HCT116 (cell line): ENCODE results near the gene KMT2D. TPM values are rescaled to one million over a fixed set of nuclear protein-coding genes. Genes with fewer than 3 reads are reported as not detected.

Experiments used
- ATAC-seq: fragments of 200-7000 bp; cut with Tn5 transposase; 2 replicates; pipeline ENCODE4 v1.9.1; 2020; ENCODE audit warnings: mild to moderate bottlenecking, moderate library complexity
- BruUV-seq: library from RNA; stranded (reverse); fragments of 400-500 nt; replicated peaks from 2 replicates; lab custom pipeline; 2021; lab: Mats Ljungman, UMichigan
- CTCF ChIA-PET: fragments of 300-600 bp; sonication (Branson Sonifier 250); formaldehyde crosslinking; loops from one replicate; lab custom pipeline; 2021; ENCODE audit warnings: antibody characterized with exemption; lab: Charles Lee
- POLR2A ChIA-PET: fragments of 300-600, 350-600 bp; sonication (Branson Sonifier 250); formaldehyde crosslinking; loops from one replicate; lab custom pipeline; 2021; ENCODE audit warnings: antibody characterized with exemption; lab: Charles Lee
- RAD21 ChIA-PET, 2 experiments: fragments of 300-600 bp; sonication (Branson Sonifier 250); formaldehyde crosslinking; loops; one replicate each; lab custom pipeline; 2023; ENCODE audit warnings: low total read pairs in 2 of 2; ENCODE audit not compliant: uncharacterized antibody in 2 of 2, unreplicated experiment in 2 of 2, low non-redundant PET in 1 of 2; lab: Charles Lee
- DNase-seq: peaks from one replicate; pipeline ENCODE4 v3.0.0-alpha.2; 2010; ENCODE audit warnings: low read depth, low spot score
- H2AFZ ChIP-seq: fragments of 200-600 bp; shearing (Covaris generic), sonication (generic); 2 replicates; pipeline ENCODE4 v1.6.1; 2017; ENCODE audit warnings: low read depth, mixed run types, mixed read lengths, antibody characterized with exemption, low read length; ENCODE audit not compliant: poor library complexity, severe bottlenecking
- H3K27ac ChIP-seq: 2 replicates; pipeline ENCODE4 v1.5.1; 2012; ENCODE audit warnings: low read depth, low read length
- H3K27me3 ChIP-seq: fragments of 200-600 bp; sonication (generic); 2 replicates; pipeline ENCODE4 v1.6.1; 2016; ENCODE audit warnings: mixed run types, low read length, mixed read lengths; ENCODE audit not compliant: insufficient read depth
- H3K36me3 ChIP-seq, 2 experiments: fragments of 200-500 bp in 1 of 2; fragments of 200-600 bp in 1 of 2; sonication (Bioruptor generic) in 1 of 2; sonication (generic) in 1 of 2; 2 replicates each; pipeline versions ENCODE4 v1.5.1 to v1.6.1; 2014 to 2016; ENCODE audit warnings: low read length in 2 of 2, inconsistent platforms in 1 of 2, mixed read lengths in 1 of 2, mixed run types in 1 of 2; ENCODE audit not compliant: insufficient read depth in 2 of 2, control insufficient read depth in 1 of 2
- H3K4me1 ChIP-seq, 2 experiments: fragments of 200-600 bp in 1 of 2; sonication (generic) in 1 of 2; 2 replicates each; pipeline versions ENCODE4 v1.5.1 to v1.6.1; 2012 to 2017; ENCODE audit warnings: low read length in 2 of 2, inconsistent platforms in 1 of 2, mild to moderate bottlenecking in 1 of 2, mixed read lengths in 1 of 2, mixed run types in 1 of 2, moderate library complexity in 1 of 2; ENCODE audit not compliant: insufficient read depth in 2 of 2, control insufficient read depth in 1 of 2
- H3K4me2 ChIP-seq: fragments of 200-600 bp; sonication (generic); 2 replicates; pipeline ENCODE4 v1.6.1; 2017; ENCODE audit warnings: mixed run types, low read length, mixed read lengths
- H3K4me3 ChIP-seq, 2 experiments: fragments of 200-600 bp in 1 of 2; sonication (generic) in 1 of 2; replicated peaks in 1 of 2; 2 replicates each; pipeline ENCODE4 v1.5.1; 2011 to 2016; ENCODE audit warnings: low read length in 2 of 2, control low read depth in 1 of 2, low read depth in 1 of 2, mild to moderate bottlenecking in 1 of 2, mixed read lengths in 1 of 2, mixed run types in 1 of 2
- H3K79me2 ChIP-seq: fragments of 200-600 bp; sonication (generic); 2 replicates; pipeline ENCODE4 v1.6.1; 2017; ENCODE audit warnings: mild to moderate bottlenecking, mixed run types, low read length, moderate library complexity, mixed read lengths; ENCODE audit not compliant: insufficient read depth
- H3K9ac ChIP-seq: fragments of 200-600 bp; sonication (generic); 2 replicates; pipeline ENCODE4 v1.6.1; 2016; ENCODE audit warnings: low read length, mixed read lengths
- H3K9me2 ChIP-seq: fragments of 200-600 bp; sonication (generic), shearing (Covaris generic); 2 replicates; pipeline ENCODE4 v1.6.1; 2017; ENCODE audit warnings: mixed run types, mild to moderate bottlenecking, moderate library complexity; ENCODE audit not compliant: insufficient read depth
- H3K9me3 ChIP-seq, 2 experiments: fragments of 200-500 bp in 1 of 2; fragments of 200-600 bp in 1 of 2; sonication (Bioruptor generic) in 1 of 2; sonication (generic) in 1 of 2; 2 replicates each; pipeline ENCODE4 v1.6.1; 2014 to 2017; ENCODE audit warnings: low read length in 2 of 2, mixed read lengths in 2 of 2, inconsistent platforms in 1 of 2, low read depth in 1 of 2, mild to moderate bottlenecking in 1 of 2, mixed run types in 1 of 2, moderate library complexity in 1 of 2; ENCODE audit not compliant: control insufficient read depth in 1 of 2, insufficient read depth in 1 of 2
- H4K20me1 ChIP-seq: fragments of 200-600 bp; sonication (generic), shearing (Covaris generic); 2 replicates; pipeline ENCODE4 v1.6.1; 2017; ENCODE audit warnings: mixed run types, mild to moderate bottlenecking, moderate library complexity; ENCODE audit not compliant: insufficient read depth
- CBX3 ChIP-seq: IDR thresholded peaks from 2 replicates; pipeline ENCODE4 v1.6.1; 2012; ENCODE audit warnings: low read depth
- CEBPB ChIP-seq: IDR thresholded peaks from 2 replicates; pipeline ENCODE4 v1.6.1; 2012; ENCODE audit warnings: low read depth
- EGR1 ChIP-seq: IDR thresholded peaks from 2 replicates; pipeline ENCODE4 v1.6.1; 2012; ENCODE audit warnings: low read depth
- EZH2 ChIP-seq: fragments of 200-600 bp; sonication (generic); IDR thresholded peaks from 2 replicates; pipeline ENCODE4 v1.6.1; 2017; ENCODE audit warnings: antibody characterized with exemption, mixed run types
- EZH2phosphoT487 ChIP-seq: fragments of 200-600 bp; IDR thresholded peaks from 2 replicates; pipeline ENCODE4 v1.6.1; 2018; ENCODE audit warnings: antibody characterized with exemption, borderline replicate concordance
- FOSL1 ChIP-seq: IDR thresholded peaks from 2 replicates; pipeline ENCODE4 v1.6.1; 2012; ENCODE audit warnings: low read depth
- MAX ChIP-seq: IDR thresholded peaks from 2 replicates; pipeline ENCODE4 v1.6.1; 2012
- POLR2A ChIP-seq: IDR thresholded peaks from 2 replicates; pipeline ENCODE4 v1.7.0; 2011; ENCODE audit warnings: borderline replicate concordance; ENCODE audit not compliant: insufficient read depth, insufficient read length; ENCODE audit errors: extremely low read depth
- POLR2AphosphoS5 ChIP-seq: IDR thresholded peaks from 2 replicates; pipeline ENCODE4 v1.6.1; 2011; ENCODE audit warnings: mild to moderate bottlenecking, low read depth, low read length, moderate library complexity
- RAD21 ChIP-seq: IDR thresholded peaks from 2 replicates; pipeline ENCODE4 v1.6.1; 2012; ENCODE audit warnings: low read depth, mild to moderate bottlenecking
- SIN3A ChIP-seq: IDR thresholded peaks from 2 replicates; pipeline ENCODE4 v1.6.1; 2012; ENCODE audit warnings: low read depth
- SP1 ChIP-seq: IDR thresholded peaks from 2 replicates; pipeline ENCODE4 v1.6.1; 2012; ENCODE audit warnings: low read depth
- SRF ChIP-seq: IDR thresholded peaks from 2 replicates; pipeline ENCODE4 v1.6.1; 2012; ENCODE audit warnings: low read depth
- TCF7L2 ChIP-seq: IDR thresholded peaks from 2 replicates; pipeline ENCODE4 v1.7.0; 2011; ENCODE audit warnings: borderline replicate concordance, inconsistent platforms; ENCODE audit not compliant: insufficient read depth, insufficient read length; ENCODE audit errors: extremely low read depth
- ZFX ChIP-seq: fragments of 450-650 bp; IDR thresholded peaks from 2 replicates; pipeline ENCODE4 v1.6.1; 2017
- ZNF274 ChIP-seq: fragments of 200-500 bp; sonication (Bioruptor generic); IDR thresholded peaks from 2 replicates; pipeline ENCODE4 v1.6.1; 2014; ENCODE audit warnings: mild to moderate bottlenecking, low read depth, low read length, inconsistent platforms
- intact Hi-C: fragments of 100-400 bp; cut with micrococcal nuclease; formaldehyde crosslinking; loops from 2 replicates; pipeline ENCODE4 v1.10.0; 2022
- total RNA-seq: library from RNA; stranded (reverse); gene quantifications from one replicate; pipeline ENCODE4 v1.2.1, GENCODE V29; 2021; ENCODE audit not compliant: unreplicated experiment
- TF ChIP-seq, protein P1 (sequence below): IDR thresholded peaks from 2 replicates; pipeline ENCODE4 v1.6.1; 2012; ENCODE audit warnings: low read depth
- TF ChIP-seq, protein P2 (sequence below): IDR thresholded peaks from 2 replicates; pipeline ENCODE4 v1.6.1; 2011; ENCODE audit warnings: mild to moderate bottlenecking, low read length, moderate library complexity; ENCODE audit not compliant: insufficient replicate concordance; ENCODE audit errors: extremely low read depth
- TF ChIP-seq, protein P3 (sequence below), 3 experiments: fragments of 200-600 bp in 1 of 3; sonication (generic) in 1 of 3; IDR thresholded peaks in 2 of 3; conservative IDR thresholded peaks in 1 of 3; 2 replicates each; pipeline ENCODE4 v1.5.1; 2012 to 2017; ENCODE audit warnings: low read depth in 2 of 3, low read length in 2 of 3, antibody characterized with exemption in 1 of 3, borderline replicate concordance in 1 of 3, control low read depth in 1 of 3, mild to moderate bottlenecking in 1 of 3, mixed read lengths in 1 of 3, mixed run types in 1 of 3, moderate library complexity in 1 of 3; ENCODE audit not compliant: insufficient read depth in 1 of 3

The KMT2D gene
- total RNA-seq, 1 experiment from 2014 or later, result 71.3 TPM

- CTCF ChIA-PET, result interaction anchor here (1.4 kb wide), 1 partner anchor 20 kb away, joined by 4 read pairs; no protein-coding TSS in a partner anchor
- POLR2A ChIA-PET, result no interaction called here
- BruUV-seq, result no TSS peak
Observed at GRCh38 chr12:49023812-49024211, 36.8 kb downstream of the KMT2D start.

More at GRCh38 chr12:49023812-49024211, 36.8 kb downstream of the KMT2D start:
- RAD21 ChIA-PET, result no interaction called here
- peaks cover 14% of the 10 kb centered on the region; the same call in 1 of the 2 replicates for H3K79me2 ChIP-seq
- H2AFZ ChIP-seq, result no peak overlapping the region
- H3K9me3 ChIP-seq, result no peaks in the 10 kb centered on the region
- no peaks in the 10 kb centered on the region for H3K9me2 ChIP-seq
- H3K9ac ChIP-seq, result no peak overlapping the region
- no peak overlapping the region for H3K4me3 ChIP-seq
- peaks cover 44 to 52% of the 10 kb centered on the region in 2 experiments for H3K36me3 ChIP-seq
- DNase-seq (no peak), ATAC-seq (no peak)
- H3K27ac ChIP-seq, result no peak overlapping the region
- H3K4me1 ChIP-seq, result peaks cover 0 to 12% of the 10 kb centered on the region in 2 experiments; a peak in 2 of 4 replicates
- no peaks in the 10 kb centered on the region for H4K20me1 ChIP-seq
- no peaks in the 10 kb centered on the region for H3K27me3 ChIP-seq
- H3K4me2 ChIP-seq, result no peak overlapping the region
- TF ChIP-seq CBX3 (no peak), ZNF274 (no peak), MAX (no peak), SIN3A (no peak), EGR1 (no peak), CEBPB (no peak), POLR2A (no peak), EZH2phosphoT487 (no peak), EZH2 (no peak), SRF (no peak), TCF7L2 (no peak), SP1 (no peak), POLR2AphosphoS5 (no peak), FOSL1 (no peak), RAD21 (no peak), ZFX (no peak)
- TF ChIP-seq, protein P1, sequence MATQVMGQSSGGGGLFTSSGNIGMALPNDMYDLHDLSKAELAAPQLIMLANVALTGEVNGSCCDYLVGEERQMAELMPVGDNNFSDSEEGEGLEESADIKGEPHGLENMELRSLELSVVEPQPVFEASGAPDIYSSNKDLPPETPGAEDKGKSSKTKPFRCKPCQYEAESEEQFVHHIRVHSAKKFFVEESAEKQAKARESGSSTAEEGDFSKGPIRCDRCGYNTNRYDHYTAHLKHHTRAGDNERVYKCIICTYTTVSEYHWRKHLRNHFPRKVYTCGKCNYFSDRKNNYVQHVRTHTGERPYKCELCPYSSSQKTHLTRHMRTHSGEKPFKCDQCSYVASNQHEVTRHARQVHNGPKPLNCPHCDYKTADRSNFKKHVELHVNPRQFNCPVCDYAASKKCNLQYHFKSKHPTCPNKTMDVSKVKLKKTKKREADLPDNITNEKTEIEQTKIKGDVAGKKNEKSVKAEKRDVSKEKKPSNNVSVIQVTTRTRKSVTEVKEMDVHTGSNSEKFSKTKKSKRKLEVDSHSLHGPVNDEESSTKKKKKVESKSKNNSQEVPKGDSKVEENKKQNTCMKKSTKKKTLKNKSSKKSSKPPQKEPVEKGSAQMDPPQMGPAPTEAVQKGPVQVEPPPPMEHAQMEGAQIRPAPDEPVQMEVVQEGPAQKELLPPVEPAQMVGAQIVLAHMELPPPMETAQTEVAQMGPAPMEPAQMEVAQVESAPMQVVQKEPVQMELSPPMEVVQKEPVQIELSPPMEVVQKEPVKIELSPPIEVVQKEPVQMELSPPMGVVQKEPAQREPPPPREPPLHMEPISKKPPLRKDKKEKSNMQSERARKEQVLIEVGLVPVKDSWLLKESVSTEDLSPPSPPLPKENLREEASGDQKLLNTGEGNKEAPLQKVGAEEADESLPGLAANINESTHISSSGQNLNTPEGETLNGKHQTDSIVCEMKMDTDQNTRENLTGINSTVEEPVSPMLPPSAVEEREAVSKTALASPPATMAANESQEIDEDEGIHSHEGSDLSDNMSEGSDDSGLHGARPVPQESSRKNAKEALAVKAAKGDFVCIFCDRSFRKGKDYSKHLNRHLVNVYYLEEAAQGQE, result no peak
- TF ChIP-seq, protein P2, sequence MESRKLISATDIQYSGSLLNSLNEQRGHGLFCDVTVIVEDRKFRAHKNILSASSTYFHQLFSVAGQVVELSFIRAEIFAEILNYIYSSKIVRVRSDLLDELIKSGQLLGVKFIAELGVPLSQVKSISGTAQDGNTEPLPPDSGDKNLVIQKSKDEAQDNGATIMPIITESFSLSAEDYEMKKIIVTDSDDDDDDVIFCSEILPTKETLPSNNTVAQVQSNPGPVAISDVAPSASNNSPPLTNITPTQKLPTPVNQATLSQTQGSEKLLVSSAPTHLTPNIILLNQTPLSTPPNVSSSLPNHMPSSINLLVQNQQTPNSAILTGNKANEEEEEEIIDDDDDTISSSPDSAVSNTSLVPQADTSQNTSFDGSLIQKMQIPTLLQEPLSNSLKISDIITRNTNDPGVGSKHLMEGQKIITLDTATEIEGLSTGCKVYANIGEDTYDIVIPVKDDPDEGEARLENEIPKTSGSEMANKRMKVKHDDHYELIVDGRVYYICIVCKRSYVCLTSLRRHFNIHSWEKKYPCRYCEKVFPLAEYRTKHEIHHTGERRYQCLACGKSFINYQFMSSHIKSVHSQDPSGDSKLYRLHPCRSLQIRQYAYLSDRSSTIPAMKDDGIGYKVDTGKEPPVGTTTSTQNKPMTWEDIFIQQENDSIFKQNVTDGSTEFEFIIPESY, result no peak
- TF ChIP-seq, protein P3, sequence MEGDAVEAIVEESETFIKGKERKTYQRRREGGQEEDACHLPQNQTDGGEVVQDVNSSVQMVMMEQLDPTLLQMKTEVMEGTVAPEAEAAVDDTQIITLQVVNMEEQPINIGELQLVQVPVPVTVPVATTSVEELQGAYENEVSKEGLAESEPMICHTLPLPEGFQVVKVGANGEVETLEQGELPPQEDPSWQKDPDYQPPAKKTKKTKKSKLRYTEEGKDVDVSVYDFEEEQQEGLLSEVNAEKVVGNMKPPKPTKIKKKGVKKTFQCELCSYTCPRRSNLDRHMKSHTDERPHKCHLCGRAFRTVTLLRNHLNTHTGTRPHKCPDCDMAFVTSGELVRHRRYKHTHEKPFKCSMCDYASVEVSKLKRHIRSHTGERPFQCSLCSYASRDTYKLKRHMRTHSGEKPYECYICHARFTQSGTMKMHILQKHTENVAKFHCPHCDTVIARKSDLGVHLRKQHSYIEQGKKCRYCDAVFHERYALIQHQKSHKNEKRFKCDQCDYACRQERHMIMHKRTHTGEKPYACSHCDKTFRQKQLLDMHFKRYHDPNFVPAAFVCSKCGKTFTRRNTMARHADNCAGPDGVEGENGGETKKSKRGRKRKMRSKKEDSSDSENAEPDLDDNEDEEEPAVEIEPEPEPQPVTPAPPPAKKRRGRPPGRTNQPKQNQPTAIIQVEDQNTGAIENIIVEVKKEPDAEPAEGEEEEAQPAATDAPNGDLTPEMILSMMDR (IDR thresholded peaks at IDR 0.05 in 2 of 3, conservative IDR thresholded peaks at IDR 0.05 in 1 of 3; ENCODE audit: borderline replicate concordance in 1 of 3, insufficient read depth in 1 of 3, low read depth in 2 of 3, low read length in 2 of 3), result no peak
- intact Hi-C loops, result no loop called here
